ENCODE results near the gene DDX1. TPM values are rescaled to one million over a fixed set of nuclear protein-coding genes. Genes with fewer than 3 reads are reported as not detected.

Gene DDX1
- total and polyA plus RNA-seq, 9 of the 15 experiments (the other 6 are each of a cell fraction or from before 2014, with no cell fraction given): 116 to 277 (median 232) TPM

- TF ChIP-seq E2F3 (CRISPR knock-in tag; IDR thresholded peaks at IDR 0.05) (no peak; the same call in 1 of the 2 replicates), NFXL1 (CRISPR knock-in tag; IDR thresholded peaks at IDR 0.05) (no peak), ZNF398 (CRISPR knock-in tag; IDR thresholded peaks at IDR 0.05) (no peak), ZNF512 (tag; IDR thresholded peaks at IDR 0.05) (no peak), CXXC5 (CRISPR knock-in tag; IDR thresholded peaks at IDR 0.05) (no peak), MAZ (CRISPR knock-in tag; conservative IDR thresholded peaks at IDR 0.05 in 1 of 2, IDR thresholded peaks at IDR 0.05 in 1 of 2) (0 out of 4 replicates have a peak, but pooled peaks of 1 of the 2 experiments have one; percentile 10), SREBF2 (CRISPR knock-in tag; IDR thresholded peaks at IDR 0.05) (no peak), FOXA1 (IDR thresholded peaks at IDR 0.05; ENCODE audit: borderline replicate concordance) (no peak), CLOCK (CRISPR knock-in tag; IDR thresholded peaks at IDR 0.05; ENCODE audit: borderline replicate concordance) (no peak), FOXK1 (CRISPR knock-in tag; IDR thresholded peaks at IDR 0.05; ENCODE audit: borderline replicate concordance) (no peak), SMARCA5 (IDR thresholded peaks at IDR 0.05) (no peak), TEAD1 (CRISPR knock-in tag; IDR thresholded peaks at IDR 0.05) (0 out of 4 replicates have a peak, but pooled peaks of 1 of the 2 experiments have one; percentile 29), SUPT5H (IDR thresholded peaks at IDR 0.05) (peak; percentile 33), FOXJ2 (tag; IDR thresholded peaks at IDR 0.05) (peak; percentile 84), ARNT (IDR thresholded peaks at IDR 0.05) (no peak), ZSCAN32 (CRISPR knock-in tag; IDR thresholded peaks at IDR 0.05) (no peak), ELF4 (CRISPR knock-in tag; IDR thresholded peaks at IDR 0.05) (no peak)
- TF ChIP-seq, protein P1, sequence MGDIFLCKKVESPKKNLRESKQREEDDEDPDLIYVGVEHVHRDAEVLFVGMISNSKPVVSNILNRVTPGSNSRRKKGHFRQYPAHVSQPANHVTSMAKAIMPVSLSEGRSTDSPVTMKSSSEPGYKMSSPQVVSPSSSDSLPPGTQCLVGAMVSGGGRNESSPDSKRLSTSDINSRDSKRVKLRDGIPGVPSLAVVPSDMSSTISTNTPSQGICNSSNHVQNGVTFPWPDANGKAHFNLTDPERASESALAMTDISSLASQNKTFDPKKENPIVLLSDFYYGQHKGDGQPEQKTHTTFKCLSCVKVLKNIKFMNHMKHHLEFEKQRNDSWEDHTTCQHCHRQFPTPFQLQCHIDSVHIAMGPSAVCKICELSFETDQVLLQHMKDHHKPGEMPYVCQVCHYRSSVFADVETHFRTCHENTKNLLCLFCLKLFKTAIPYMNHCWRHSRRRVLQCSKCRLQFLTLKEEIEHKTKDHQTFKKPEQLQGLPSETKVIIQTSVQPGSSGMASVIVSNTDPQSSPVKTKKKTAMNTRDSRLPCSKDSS (IDR thresholded peaks at IDR 0.05; ENCODE audit: low read depth, partially characterized antibody): no peak
- TF ChIP-seq, protein P2, sequence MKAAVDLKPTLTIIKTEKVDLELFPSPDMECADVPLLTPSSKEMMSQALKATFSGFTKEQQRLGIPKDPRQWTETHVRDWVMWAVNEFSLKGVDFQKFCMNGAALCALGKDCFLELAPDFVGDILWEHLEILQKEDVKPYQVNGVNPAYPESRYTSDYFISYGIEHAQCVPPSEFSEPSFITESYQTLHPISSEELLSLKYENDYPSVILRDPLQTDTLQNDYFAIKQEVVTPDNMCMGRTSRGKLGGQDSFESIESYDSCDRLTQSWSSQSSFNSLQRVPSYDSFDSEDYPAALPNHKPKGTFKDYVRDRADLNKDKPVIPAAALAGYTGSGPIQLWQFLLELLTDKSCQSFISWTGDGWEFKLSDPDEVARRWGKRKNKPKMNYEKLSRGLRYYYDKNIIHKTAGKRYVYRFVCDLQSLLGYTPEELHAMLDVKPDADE (conservative IDR thresholded peaks at IDR 0.05; ENCODE audit: control insufficient read depth, low read depth, low read length): no peak
These were observed 29.9 kb upstream of the DDX1 start (continued) for GRCh38 chr2:15561574-15562344.

Data from K562 (cell line).